ENCODE data around the gene PECR.
"Not testable (repeated sequence)": the region's sequence is repeated elsewhere in the genome, so short reads cannot be mapped to it uniquely, and the experiment has no call there.

Gene PECR

GRCh38 chr2:216103213-216103612 is 21.6 kb upstream of the PECR start:
- no peak for DNase-seq

DNA sequence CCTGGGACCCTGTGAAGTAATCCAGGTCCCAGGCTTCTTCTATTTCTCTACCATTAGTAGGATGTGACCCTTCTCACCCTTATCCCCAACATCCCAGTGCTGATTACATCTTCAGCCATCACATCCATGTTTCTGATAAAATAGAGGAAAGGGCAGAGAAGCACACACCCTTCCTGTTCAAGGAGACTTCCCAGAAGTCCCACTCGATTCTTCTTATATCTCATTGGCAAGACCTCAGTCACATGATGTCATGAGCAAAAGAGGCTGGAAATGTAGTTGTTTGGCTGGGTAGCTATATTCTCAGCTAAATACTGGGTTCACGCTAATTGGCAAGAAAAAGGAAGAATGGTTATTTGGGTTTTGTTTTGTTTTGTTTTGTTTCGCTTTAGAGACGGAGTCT is 19.5 kb upstream of the PECR start:
- DNase-seq, result no peak

GRCh38 chr2:216098421-216099334 is 17.1 kb upstream of the PECR start:
- no peak for DNase-seq

- DNase-seq, result no peak
Measured at GRCh38 chr2:216094701-216095100, 13.1 kb upstream of the PECR start.

GRCh38 chr2:216092646-216093045 is 11.0 kb upstream of the PECR start:
- DNase-seq, result no peak

GRCh38 chr2:216090369-216090786 is 8.8 kb upstream of the PECR start:
- no peak for DNase-seq

- no peak for DNase-seq
Measured at GRCh38 chr2:216086207-216086893, 4.7 kb upstream of the PECR start.

GRCh38 chr2:216084547-216084946 is 2.9 kb upstream of the PECR start:
- DNase-seq, result no peak

GRCh38 chr2:216083464-216084281 is 2.1 kb upstream of the PECR start:
- no peak for DNase-seq

- DNase-seq, result no peak
Measured at GRCh38 chr2:216082805-216083204, 1.2 kb upstream of the PECR start.

- DNase-seq, result no peak
Measured at GRCh38 chr2:216082117-216082711, 605 bp upstream of the PECR start.

GRCh38 chr2:216081012-216081411 is 597 bp downstream of the PECR start:
- no peak for DNase-seq

DNA sequence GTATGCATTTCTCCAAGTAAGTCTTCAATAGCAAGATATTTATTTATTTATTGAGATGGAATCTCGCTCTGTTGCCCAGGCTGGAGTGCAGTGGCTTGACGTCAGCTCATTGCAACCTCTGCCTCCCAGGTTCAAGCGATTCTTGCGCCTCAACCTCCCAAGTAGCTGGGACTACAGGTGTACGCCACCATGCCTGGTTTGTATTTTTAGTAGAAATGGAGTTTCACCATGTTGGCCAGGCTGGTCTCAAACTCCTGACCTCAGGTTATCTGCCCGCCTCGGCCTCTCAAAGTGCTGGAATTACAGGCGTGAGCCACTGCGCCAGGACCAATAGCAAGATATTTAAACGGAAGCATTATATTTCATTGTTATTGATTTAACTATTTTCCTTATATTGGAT is 1.6 kb downstream of the PECR start:
- not testable (repeated sequence) for DNase-seq

DNA sequence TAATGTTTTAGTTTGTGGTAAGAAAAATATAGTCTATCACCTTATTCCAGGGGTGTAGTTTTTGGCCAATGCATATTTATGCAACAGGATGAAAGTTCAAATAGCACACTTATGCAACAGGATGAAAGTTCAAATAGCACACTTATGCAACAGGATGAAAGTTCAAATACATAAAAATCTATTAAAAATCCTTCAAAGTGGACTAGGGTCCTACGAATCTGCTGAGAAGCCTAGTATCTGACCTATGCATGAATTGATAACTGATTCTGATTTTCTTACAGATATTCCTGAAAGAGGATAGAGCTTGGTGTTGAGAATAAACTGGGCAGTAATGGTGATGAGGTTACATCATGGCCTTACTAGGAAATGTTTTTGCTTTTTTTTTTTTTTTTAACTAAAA is 2.8 kb downstream of the PECR start:
- no peak for DNase-seq

GRCh38 chr2:216075510-216076485 is 5.8 kb downstream of the PECR start:
- no peak for DNase-seq

DNA sequence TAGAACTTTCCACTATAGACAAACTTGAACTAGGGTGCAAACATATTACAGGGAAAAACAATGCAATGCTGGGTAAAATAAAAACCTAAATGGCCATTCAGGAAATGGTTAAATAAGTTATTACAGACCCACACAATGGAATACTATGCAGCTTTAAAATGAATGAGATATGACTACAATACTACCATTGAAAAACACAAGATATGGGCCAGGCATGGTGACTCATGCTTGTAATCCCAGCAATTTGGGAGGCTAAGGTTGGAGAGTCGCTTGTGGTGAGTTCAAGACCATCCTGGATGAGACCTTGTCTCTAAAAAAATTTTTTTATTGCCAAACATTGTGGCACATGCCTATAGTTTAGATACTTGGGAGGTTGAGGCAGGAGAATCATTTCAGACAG is 6.8 kb downstream of the PECR start:
- no peak for DNase-seq

- DNase-seq, result no peak
Measured at GRCh38 chr2:216074380-216074779, 7.2 kb downstream of the PECR start.

DNA sequence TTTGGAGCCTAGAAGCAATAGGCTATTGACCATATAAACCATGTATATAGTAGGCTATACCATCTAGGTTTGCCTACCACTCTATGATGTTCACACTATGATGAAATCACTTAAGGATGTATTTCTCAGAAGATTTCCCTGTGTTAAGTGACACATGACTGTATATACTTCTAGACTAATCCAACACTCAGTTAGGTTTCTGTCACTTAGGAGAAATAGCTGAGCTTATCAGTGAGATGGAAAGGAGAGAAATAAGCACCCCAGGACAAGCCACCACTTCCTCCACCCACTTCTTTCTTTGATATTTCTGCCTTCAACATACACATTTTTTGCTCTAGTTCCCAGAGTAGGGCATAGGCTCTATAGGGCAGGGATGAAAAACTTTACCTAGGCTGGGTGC is 7.8 kb downstream of the PECR start:
- no peak for DNase-seq

DNA sequence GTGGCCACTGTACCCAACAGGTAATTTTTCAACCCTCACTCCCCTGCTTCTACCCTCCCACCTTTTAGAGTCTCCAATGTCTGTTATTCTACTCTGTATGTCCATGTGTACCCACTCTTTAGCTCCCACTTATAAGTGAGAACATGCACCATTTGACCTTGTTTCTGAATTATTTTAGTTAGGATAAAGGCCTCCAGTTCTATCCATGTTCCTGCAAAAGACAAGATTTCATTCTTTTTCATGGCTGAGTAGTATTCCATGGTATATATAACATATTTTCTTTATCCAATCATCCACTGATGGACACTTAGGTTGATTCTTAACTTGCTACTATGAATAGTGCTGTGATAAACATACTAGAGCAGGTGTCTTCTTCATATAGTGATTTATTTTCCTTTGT is 9.1 kb downstream of the PECR start:
- no peak for DNase-seq

- no peak for DNase-seq
Measured at GRCh38 chr2:216071111-216071851, 10.3 kb downstream of the PECR start.

- DNase-seq, result no peak
Measured at GRCh38 chr2:216070195-216070594, 11.4 kb downstream of the PECR start.
